OCI-LY7 (cell line): ENCODE results near the gene DCTD. TPM values are rescaled to one million over a fixed set of nuclear protein-coding genes. Genes with fewer than 3 reads are reported as not detected.

Source experiments
- BruUV-seq: library from RNA; stranded (reverse); fragments of 400-500 nt; replicated peaks from 2 replicates; lab custom pipeline; 2021; lab: Mats Ljungman, UMichigan
- CTCF ChIA-PET: fragments of 300-600 bp; sonication (Branson Sonifier 250); formaldehyde crosslinking; loops from one replicate; lab custom pipeline; 2022; ENCODE audit warnings: antibody characterized with exemption; ENCODE audit not compliant: unreplicated experiment; lab: Charles Lee
- POLR2A ChIA-PET: fragments of 300-600 bp; sonication (Branson Sonifier 250); formaldehyde crosslinking; loops from one replicate; lab custom pipeline; 2022; ENCODE audit warnings: antibody characterized with exemption; lab: Charles Lee
- DNase-seq: peaks from one replicate; pipeline ENCODE4 v3.0.0-alpha.2; 2015; ENCODE audit warnings: low spot score
- H2AFZ ChIP-seq: fragments of 200-600 bp; sonication (generic), shearing (Covaris generic); 2 replicates; pipeline ENCODE4 v1.6.1; 2014; ENCODE audit warnings: mild to moderate bottlenecking, antibody characterized with exemption, low read length, moderate library complexity
- H3K27ac ChIP-seq: fragments of 200-600 bp; sonication (generic); 2 replicates; pipeline ENCODE4 v1.5.1; 2014; ENCODE audit warnings: mixed run types, low read depth, mild to moderate bottlenecking, moderate library complexity, low read length, inconsistent platforms; ENCODE audit not compliant: poor library complexity, severe bottlenecking
- H3K36me3 ChIP-seq: fragments of 200-600 bp; sonication (generic); 2 replicates; pipeline ENCODE4 v1.6.1; 2014; ENCODE audit warnings: mild to moderate bottlenecking, antibody characterized with exemption, low read length, moderate library complexity, mixed read lengths; ENCODE audit not compliant: insufficient read depth
- H3K4me1 ChIP-seq: fragments of 200-600 bp; sonication (generic); 2 replicates; pipeline ENCODE4 v1.5.1; 2014; ENCODE audit warnings: mild to moderate bottlenecking, low read length; ENCODE audit not compliant: insufficient read depth, poor library complexity, severe bottlenecking
- H3K4me2 ChIP-seq: fragments of 200-600 bp; sonication (generic); 2 replicates; pipeline ENCODE4 v1.6.1; 2014; ENCODE audit warnings: mild to moderate bottlenecking, low read length
- H3K4me3 ChIP-seq: fragments of 200-600 bp; sonication (generic); 2 replicates; pipeline ENCODE4 v1.5.1; 2014; ENCODE audit warnings: mild to moderate bottlenecking, low read depth, low read length; ENCODE audit not compliant: poor library complexity, severe bottlenecking
- H3K79me2 ChIP-seq: fragments of 200-600 bp; sonication (generic); 2 replicates; pipeline ENCODE4 v1.6.1; 2016; ENCODE audit warnings: low read depth, mild to moderate bottlenecking, low read length, moderate library complexity, mixed read lengths; ENCODE audit not compliant: insufficient read depth
- H3K9me2 ChIP-seq: fragments of 200-600 bp; sonication (generic); 2 replicates; pipeline ENCODE4 v1.6.1; 2016; ENCODE audit warnings: mild to moderate bottlenecking, low read length, mixed read lengths; ENCODE audit not compliant: insufficient read depth
- H3K9me3 ChIP-seq: fragments of 200-600 bp; sonication (generic); 2 replicates; pipeline ENCODE4 v1.6.1; 2014; ENCODE audit warnings: mild to moderate bottlenecking, mixed run types, low read length, mixed read lengths
- H4K20me1 ChIP-seq: fragments of 200-600 bp; sonication (generic); 2 replicates; pipeline ENCODE4 v1.6.1; 2014; ENCODE audit warnings: mild to moderate bottlenecking, antibody characterized with exemption, low read length, moderate library complexity, mixed read lengths; ENCODE audit not compliant: insufficient read depth
- EZH2phosphoT487 ChIP-seq: fragments of 200-600 bp; sonication (generic); IDR thresholded peaks from 2 replicates; pipeline ENCODE4 v1.6.1; 2018; ENCODE audit warnings: low read depth, borderline replicate concordance, mild to moderate bottlenecking, mixed run types, antibody characterized with exemption, low read length, moderate library complexity, mixed read lengths
- intact Hi-C: fragments of 100-400 bp; cut with micrococcal nuclease; formaldehyde crosslinking; loops from one replicate; pipeline ENCODE4 v1.10.0; 2022; ENCODE audit not compliant: unreplicated experiment
- total RNA-seq, 2 experiments: library from RNA; depleted of rRNA in 1 of 2; stranded (reverse); fragments of >200 nt in 1 of 2; shearing (Covaris generic) in 1 of 2; gene quantifications; 2 replicates each; pipeline ENCODE4 v1.2.3, GENCODE V29; 2014 to 2022
- TF ChIP-seq, protein P1 (sequence below): fragments of 200-600 bp; sonication (generic); conservative IDR thresholded peaks from 2 replicates; pipeline ENCODE4 v1.5.1; 2014; ENCODE audit warnings: mild to moderate bottlenecking, antibody characterized with exemption, low read length, moderate library complexity, mixed read lengths

DCTD gene
- total RNA-seq, 2 experiments from 2014 or later = 37.8 to 81.9 TPM

DNA sequence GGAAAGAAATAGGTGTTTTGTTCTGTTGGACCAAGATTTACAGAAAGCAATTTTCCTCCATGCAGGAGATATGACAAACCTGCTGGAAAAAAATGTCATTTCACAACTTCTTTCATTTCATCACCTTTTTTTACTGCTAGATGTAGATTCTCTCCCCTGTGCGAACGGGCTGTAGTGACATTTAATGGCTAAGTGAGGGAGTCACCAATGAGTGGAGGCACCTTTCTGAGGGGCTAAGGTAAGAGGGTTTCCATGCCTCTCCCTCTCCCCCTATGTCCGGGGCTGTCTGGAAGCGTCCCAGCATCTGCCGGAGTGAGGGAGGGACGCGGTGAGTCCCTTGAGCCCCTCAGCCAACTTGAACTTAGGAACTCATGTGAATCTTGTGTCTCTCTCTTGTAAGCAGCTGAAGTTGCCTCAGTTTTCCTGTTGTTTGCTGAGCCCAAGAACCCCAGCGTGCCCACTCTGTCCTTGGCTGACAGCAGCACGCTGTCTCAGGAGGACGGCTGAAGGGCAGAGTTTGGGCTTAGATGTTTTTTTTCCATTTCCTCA lies 42.3 kb downstream of the DCTD start:
- Histone ChIP-seq H3K4me1 (peaks cover 19% of the 10 kb centered on the region), H3K79me2 (no peaks in the 10 kb centered on the region), H3K4me2 (peak overlapping the region; percentile 47), H2AFZ (peak overlapping the region; percentile 31; the same call in 1 of the 2 replicates), H3K36me3 (no peaks in the 10 kb centered on the region), H3K9me3 (no peaks in the 10 kb centered on the region), H3K4me3 (no peak overlapping the region), H4K20me1 (no peaks in the 10 kb centered on the region), H3K27ac (no peak overlapping the region), H3K9me2 (no peaks in the 10 kb centered on the region)
- DNase-seq = no peak
- intact Hi-C loops = loop anchor here (5.0 kb wide), 1 partner anchor 42 kb away; the partner anchor contains the start of gene DCTD
- CTCF ChIA-PET = no interaction called here
- POLR2A ChIA-PET = interaction anchor here (0.5 kb wide), 1 partner anchor 531 kb away, joined by 3 read pairs; no protein-coding TSS in a partner anchor
- no TSS peak for BruUV-seq
- TF ChIP-seq EZH2phosphoT487 = no peak

DNA sequence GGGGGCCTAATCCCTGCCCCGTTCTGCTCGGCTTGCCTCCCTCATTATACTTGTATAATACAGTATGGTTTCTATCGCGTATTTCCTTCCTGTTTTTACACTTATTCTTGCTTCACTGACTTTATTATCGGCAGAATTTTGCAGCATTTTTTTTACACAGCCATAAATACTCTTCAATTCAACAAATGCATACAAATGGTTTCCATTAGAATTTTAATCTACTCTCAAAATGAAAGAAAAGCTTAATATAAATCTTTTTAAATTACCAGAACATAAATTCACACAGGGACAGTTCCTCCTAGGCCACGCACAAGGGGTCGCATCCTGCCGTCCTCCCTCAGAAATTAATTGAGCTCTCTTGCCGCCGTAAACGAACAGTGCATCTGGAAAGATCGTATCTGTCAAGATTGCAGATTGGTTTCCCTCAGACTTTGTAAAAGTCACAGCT lies 42.9 kb downstream of the DCTD start:
- intact Hi-C loops = loop anchor here (5.0 kb wide), 1 partner anchor 43 kb away; the partner anchor contains the start of gene DCTD
- H3K4me2 ChIP-seq = peak overlapping the region; percentile 47
- no peaks in the 10 kb centered on the region for H3K9me3 ChIP-seq
- peaks cover 19% of the 10 kb centered on the region for H3K4me1 ChIP-seq
- no TSS peak for BruUV-seq
- peak; percentile 39 for DNase-seq
- no peak overlapping the region for H3K4me3 ChIP-seq
- no peaks in the 10 kb centered on the region for H4K20me1 ChIP-seq
- H3K9me2 ChIP-seq = no peaks in the 10 kb centered on the region
- POLR2A ChIA-PET = interaction anchor here (0.5 kb wide), 1 partner anchor 531 kb away, joined by 3 read pairs; no protein-coding TSS in a partner anchor
- peak overlapping the region; percentile 31 for H2AFZ ChIP-seq
- CTCF ChIA-PET = no interaction called here
- no peaks in the 10 kb centered on the region for H3K79me2 ChIP-seq
- TF ChIP-seq EZH2phosphoT487 = no peak
- TF ChIP-seq, protein P1, sequence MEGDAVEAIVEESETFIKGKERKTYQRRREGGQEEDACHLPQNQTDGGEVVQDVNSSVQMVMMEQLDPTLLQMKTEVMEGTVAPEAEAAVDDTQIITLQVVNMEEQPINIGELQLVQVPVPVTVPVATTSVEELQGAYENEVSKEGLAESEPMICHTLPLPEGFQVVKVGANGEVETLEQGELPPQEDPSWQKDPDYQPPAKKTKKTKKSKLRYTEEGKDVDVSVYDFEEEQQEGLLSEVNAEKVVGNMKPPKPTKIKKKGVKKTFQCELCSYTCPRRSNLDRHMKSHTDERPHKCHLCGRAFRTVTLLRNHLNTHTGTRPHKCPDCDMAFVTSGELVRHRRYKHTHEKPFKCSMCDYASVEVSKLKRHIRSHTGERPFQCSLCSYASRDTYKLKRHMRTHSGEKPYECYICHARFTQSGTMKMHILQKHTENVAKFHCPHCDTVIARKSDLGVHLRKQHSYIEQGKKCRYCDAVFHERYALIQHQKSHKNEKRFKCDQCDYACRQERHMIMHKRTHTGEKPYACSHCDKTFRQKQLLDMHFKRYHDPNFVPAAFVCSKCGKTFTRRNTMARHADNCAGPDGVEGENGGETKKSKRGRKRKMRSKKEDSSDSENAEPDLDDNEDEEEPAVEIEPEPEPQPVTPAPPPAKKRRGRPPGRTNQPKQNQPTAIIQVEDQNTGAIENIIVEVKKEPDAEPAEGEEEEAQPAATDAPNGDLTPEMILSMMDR = no peak
- no peaks in the 10 kb centered on the region for H3K36me3 ChIP-seq
- H3K27ac ChIP-seq = no peak overlapping the region

DNA sequence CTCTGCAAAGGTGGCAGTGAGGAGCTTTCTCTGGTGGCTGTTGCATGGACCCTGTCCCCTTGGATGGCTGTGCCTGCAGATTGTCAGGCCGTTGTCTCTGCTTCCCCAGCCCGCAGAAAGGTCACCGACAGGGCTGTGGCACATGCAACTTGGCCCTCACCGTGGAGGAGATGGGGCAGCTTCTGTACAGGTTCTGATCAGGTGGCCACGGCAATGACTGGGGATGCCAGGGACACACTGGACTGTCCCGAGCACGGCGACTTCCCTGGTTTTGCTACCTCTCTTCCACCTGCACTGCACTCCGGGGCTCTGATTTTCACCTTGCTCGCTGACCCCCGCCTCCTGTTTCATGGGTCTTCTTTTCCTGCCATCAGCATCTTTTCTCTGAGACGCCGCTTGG lies 43.5 kb downstream of the DCTD start:
- Histone ChIP-seq H2AFZ (no peak overlapping the region), H3K79me2 (no peaks in the 10 kb centered on the region), H3K4me1 (peaks cover 19% of the 10 kb centered on the region), H4K20me1 (no peaks in the 10 kb centered on the region), H3K9me3 (no peaks in the 10 kb centered on the region), H3K27ac (no peak overlapping the region), H3K4me2 (peak overlapping the region; percentile 47), H3K4me3 (no peak overlapping the region), H3K36me3 (no peaks in the 10 kb centered on the region), H3K9me2 (no peaks in the 10 kb centered on the region)
- no TSS peak for BruUV-seq
- ChIA-PET CTCF (no interaction called here), POLR2A (no interaction called here)
- no peak for TF ChIP-seq EZH2phosphoT487
- TF ChIP-seq, protein P1 = no peak
- no peak for DNase-seq
- intact Hi-C loops = loop anchor here (5.0 kb wide), 1 partner anchor 44 kb away; the partner anchor contains the start of gene DCTD
